GM12878 (cell line): ENCODE results near the gene CGREF1.

ENCODE experiments used
- BHLHE40 ChIP-seq, 2 experiments: fragments of 450-650 bp in 1 of 2; IDR thresholded peaks; 2 replicates each; pipeline ENCODE4 v1.6.1; 2011 to 2017; ENCODE audit warnings: low read depth in 2 of 2, borderline replicate concordance in 1 of 2, improper control_type of control experiment in 1 of 2, low read length in 1 of 2, mild to moderate bottlenecking in 1 of 2
- CREB1 ChIP-seq: IDR thresholded peaks from 2 replicates; pipeline ENCODE4 v1.6.1; 2012; ENCODE audit warnings: low read depth, mild to moderate bottlenecking, inconsistent platforms
- EZH2 ChIP-seq: IDR thresholded peaks from 2 replicates; pipeline ENCODE4 v1.6.1; 2012; ENCODE audit warnings: low read depth, mild to moderate bottlenecking, control low read depth, inconsistent platforms, low read length, borderline replicate concordance; ENCODE audit not compliant: control insufficient read depth
- MYC ChIP-seq: IDR thresholded peaks from 2 replicates; pipeline ENCODE4 v1.6.1; 2011; ENCODE audit warnings: mild to moderate bottlenecking, low read length, moderate library complexity, inconsistent platforms; ENCODE audit not compliant: insufficient read depth, insufficient replicate concordance, insufficient read length, severe bottlenecking
- NRF1 ChIP-seq: conservative IDR thresholded peaks from 2 replicates; pipeline ENCODE4 v1.6.1; 2011; ENCODE audit warnings: mild to moderate bottlenecking, low read depth, low read length, improper control_type of control experiment
- POLR2AphosphoS5 ChIP-seq: IDR thresholded peaks from 2 replicates; pipeline ENCODE4 v1.6.1; 2011; ENCODE audit warnings: mild to moderate bottlenecking, low read length, inconsistent platforms
- SPI1 ChIP-seq: IDR thresholded peaks from 2 replicates; pipeline ENCODE4 v1.6.1; 2011; ENCODE audit warnings: low read depth, mild to moderate bottlenecking, low read length, moderate library complexity, borderline replicate concordance; ENCODE audit not compliant: insufficient read depth
- TF ChIP-seq, protein P1 (sequence below), 3 experiments: IDR thresholded peaks in 2 of 3; conservative IDR thresholded peaks in 1 of 3; 2 replicates each; pipeline ENCODE4 v1.5.1; 2011; ENCODE audit warnings: low read depth in 3 of 3, low read length in 3 of 3, mild to moderate bottlenecking in 3 of 3, control low read depth in 2 of 3, moderate library complexity in 2 of 3, inconsistent platforms in 1 of 3, mixed read lengths in 1 of 3; ENCODE audit not compliant: control insufficient read depth in 2 of 3, insufficient read depth in 1 of 3; ENCODE audit errors: extremely low read depth in 1 of 3

DNA sequence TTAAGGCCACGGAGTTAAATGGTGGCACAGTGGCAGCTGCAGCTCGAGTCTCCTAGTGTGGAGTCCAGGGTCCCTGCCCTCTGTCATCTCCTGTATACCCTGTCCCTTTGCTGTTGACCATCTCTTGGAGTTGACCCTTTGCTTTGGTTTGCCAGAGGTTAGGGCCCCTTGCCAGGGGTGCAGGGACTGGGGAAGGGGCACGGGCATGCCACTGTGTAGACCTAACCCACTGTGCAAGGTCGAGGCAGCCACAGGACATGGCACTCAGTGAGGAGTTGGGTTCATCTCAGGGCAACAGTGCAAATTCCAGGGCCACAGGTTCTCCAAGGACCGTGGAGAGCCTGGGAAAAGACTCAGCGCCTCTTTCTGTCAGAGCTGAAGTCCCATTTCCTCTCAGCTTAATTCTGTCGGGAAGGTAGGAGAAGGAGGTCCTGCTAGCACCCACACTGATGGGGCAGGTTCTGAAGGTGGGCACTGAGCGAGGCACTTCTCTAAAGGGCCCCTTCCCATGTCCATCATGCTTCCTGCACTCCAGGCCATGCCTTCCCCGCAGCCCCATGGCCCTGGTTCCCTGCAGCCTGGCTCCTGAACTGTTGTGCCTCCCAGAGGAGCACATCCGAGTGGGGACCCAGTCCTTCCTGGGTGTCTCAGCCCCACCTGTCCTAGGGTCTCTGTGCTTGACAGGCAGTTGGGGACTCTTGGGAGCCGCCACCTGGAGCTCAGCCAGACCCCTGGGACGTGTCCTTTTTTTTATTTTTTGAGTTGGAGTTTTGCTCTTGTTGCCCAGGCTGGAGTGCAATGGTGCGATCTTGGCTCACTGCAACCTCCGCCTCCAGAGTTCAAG lies 29.6 kb downstream of the CGREF1 start:
- TF ChIP-seq, protein P1, sequence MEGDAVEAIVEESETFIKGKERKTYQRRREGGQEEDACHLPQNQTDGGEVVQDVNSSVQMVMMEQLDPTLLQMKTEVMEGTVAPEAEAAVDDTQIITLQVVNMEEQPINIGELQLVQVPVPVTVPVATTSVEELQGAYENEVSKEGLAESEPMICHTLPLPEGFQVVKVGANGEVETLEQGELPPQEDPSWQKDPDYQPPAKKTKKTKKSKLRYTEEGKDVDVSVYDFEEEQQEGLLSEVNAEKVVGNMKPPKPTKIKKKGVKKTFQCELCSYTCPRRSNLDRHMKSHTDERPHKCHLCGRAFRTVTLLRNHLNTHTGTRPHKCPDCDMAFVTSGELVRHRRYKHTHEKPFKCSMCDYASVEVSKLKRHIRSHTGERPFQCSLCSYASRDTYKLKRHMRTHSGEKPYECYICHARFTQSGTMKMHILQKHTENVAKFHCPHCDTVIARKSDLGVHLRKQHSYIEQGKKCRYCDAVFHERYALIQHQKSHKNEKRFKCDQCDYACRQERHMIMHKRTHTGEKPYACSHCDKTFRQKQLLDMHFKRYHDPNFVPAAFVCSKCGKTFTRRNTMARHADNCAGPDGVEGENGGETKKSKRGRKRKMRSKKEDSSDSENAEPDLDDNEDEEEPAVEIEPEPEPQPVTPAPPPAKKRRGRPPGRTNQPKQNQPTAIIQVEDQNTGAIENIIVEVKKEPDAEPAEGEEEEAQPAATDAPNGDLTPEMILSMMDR (IDR thresholded peaks at IDR 0.05 in 2 of 3, conservative IDR thresholded peaks at IDR 0.05 in 1 of 3; ENCODE audit: control insufficient read depth in 2 of 3, extremely low read depth in 1 of 3, insufficient read depth in 1 of 3, low read depth in 3 of 3, low read length in 3 of 3): no peak
- TF ChIP-seq CREB1: no peak
- no peak for TF ChIP-seq EZH2
- TF ChIP-seq POLR2AphosphoS5: no peak
- TF ChIP-seq BHLHE40 (IDR thresholded peaks at IDR 0.05; ENCODE audit: borderline replicate concordance in 1 of 2, low read depth in 2 of 2, low read length in 1 of 2): no peak
- TF ChIP-seq SPI1: no peak
- no peak for TF ChIP-seq NRF1
- TF ChIP-seq MYC: no peak
